ENCODE data around the gene SLCO6A1.
A peak's percentile ranks its signal among the peaks of the same experiment; 100 is the strongest.

SLCO6A1 gene

GRCh38 chr5:102324714-102325113 lies 174.1 kb downstream of the SLCO6A1 start:
- TF ChIP-seq, protein P1, sequence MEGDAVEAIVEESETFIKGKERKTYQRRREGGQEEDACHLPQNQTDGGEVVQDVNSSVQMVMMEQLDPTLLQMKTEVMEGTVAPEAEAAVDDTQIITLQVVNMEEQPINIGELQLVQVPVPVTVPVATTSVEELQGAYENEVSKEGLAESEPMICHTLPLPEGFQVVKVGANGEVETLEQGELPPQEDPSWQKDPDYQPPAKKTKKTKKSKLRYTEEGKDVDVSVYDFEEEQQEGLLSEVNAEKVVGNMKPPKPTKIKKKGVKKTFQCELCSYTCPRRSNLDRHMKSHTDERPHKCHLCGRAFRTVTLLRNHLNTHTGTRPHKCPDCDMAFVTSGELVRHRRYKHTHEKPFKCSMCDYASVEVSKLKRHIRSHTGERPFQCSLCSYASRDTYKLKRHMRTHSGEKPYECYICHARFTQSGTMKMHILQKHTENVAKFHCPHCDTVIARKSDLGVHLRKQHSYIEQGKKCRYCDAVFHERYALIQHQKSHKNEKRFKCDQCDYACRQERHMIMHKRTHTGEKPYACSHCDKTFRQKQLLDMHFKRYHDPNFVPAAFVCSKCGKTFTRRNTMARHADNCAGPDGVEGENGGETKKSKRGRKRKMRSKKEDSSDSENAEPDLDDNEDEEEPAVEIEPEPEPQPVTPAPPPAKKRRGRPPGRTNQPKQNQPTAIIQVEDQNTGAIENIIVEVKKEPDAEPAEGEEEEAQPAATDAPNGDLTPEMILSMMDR (conservative IDR thresholded peaks at IDR 0.05; ENCODE audit: control insufficient read depth, insufficient read depth, low read depth, low read length), result no peak
- no peak overlapping the region for H3K4me3 ChIP-seq (ENCODE audit: control insufficient read depth, low read depth, low read length)
- peak; percentile 2 for DNase-seq (ENCODE audit: low read depth)
